H1 (cell line): Measurements from ENCODE around the gene UGT1A1. TPM values are rescaled to one million over a fixed set of nuclear protein-coding genes. Genes with fewer than 3 reads are reported as not detected.

ENCODE experiments used
- CHD1 ChIP-seq: IDR thresholded peaks from 2 replicates; pipeline ENCODE4 v1.6.1; 2012; ENCODE audit warnings: low read depth, low read length, improper control_type of control experiment
- EZH2 ChIP-seq: fragments of 200-600 bp; sonication (generic); IDR thresholded peaks from 2 replicates; pipeline ENCODE4 v1.7.1; 2012; ENCODE audit warnings: low read depth, mild to moderate bottlenecking, moderate library complexity, low read length, inconsistent platforms; ENCODE audit not compliant: severe bottlenecking
- JUND ChIP-seq: IDR thresholded peaks from 2 replicates; pipeline ENCODE4 v1.6.1; 2011; ENCODE audit warnings: mild to moderate bottlenecking, improper control_type of control experiment, low read length
- KDM4A ChIP-seq: IDR thresholded peaks from one replicate; pipeline ENCODE4 v1.7.1; 2012; ENCODE audit warnings: low read depth, mild to moderate bottlenecking, moderate library complexity, low read length, inconsistent platforms; ENCODE audit not compliant: severe bottlenecking
- PHF8 ChIP-seq: fragments of 200-600 bp; sonication (generic); conservative IDR thresholded peaks from 2 replicates; pipeline ENCODE4 v1.7.1; 2012; ENCODE audit warnings: low read depth, mild to moderate bottlenecking, inconsistent platforms, low read length, moderate library complexity
- RXRA ChIP-seq: IDR thresholded peaks from 2 replicates; pipeline ENCODE4 v1.6.1; 2011; ENCODE audit warnings: low read depth, mild to moderate bottlenecking, low read length, moderate library complexity; ENCODE audit not compliant: insufficient read depth
- SP4 ChIP-seq: IDR thresholded peaks from 2 replicates; pipeline ENCODE4 v1.6.1; 2012; ENCODE audit warnings: low read length, inconsistent platforms
- polyA plus RNA-seq, 7 experiments: library from polyadenylated mRNA; depleted of rRNA in 3 of 7; stranded (reverse) in 5 of 7; unstranded in 2 of 7; fragments of >200 nt in 5 of 7; fragments of 200-250 nt in 2 of 7; gene quantifications; 1 replicate in 5 of 7; 2 replicates in 1 of 7; 4 replicates in 1 of 7; pipeline versions ENCODE4 v1.2.1 to v1.2.3, GENCODE V29; 2011 to 2013; ENCODE audit warnings: missing spikeins in 2 of 7, mixed read lengths in 2 of 7
- total RNA-seq: library from RNA; stranded (reverse); fragmentation: NEBNext Ultra II Directional; extraction: Animal tissue kit (Norgen Biotek cat#: 25700); gene quantifications from 2 replicates; pipeline ENCODE4 v1.2.1, GENCODE V29; 2021
- TF ChIP-seq, protein P1 (sequence below): IDR thresholded peaks from 2 replicates; pipeline ENCODE4 v1.6.1; 2012; ENCODE audit warnings: low read length, inconsistent platforms

Gene UGT1A1
- total and polyA plus RNA-seq, 2 of the 8 experiments (the other 6 are each of a cell fraction or from before 2014, with no cell fraction given), result not detected

- TF ChIP-seq CHD1 (no peak), PHF8 (no peak), JUND (no peak), EZH2 (no peak), RXRA (no peak), SP4 (no peak), KDM4A (no peak)
- TF ChIP-seq, protein P1, sequence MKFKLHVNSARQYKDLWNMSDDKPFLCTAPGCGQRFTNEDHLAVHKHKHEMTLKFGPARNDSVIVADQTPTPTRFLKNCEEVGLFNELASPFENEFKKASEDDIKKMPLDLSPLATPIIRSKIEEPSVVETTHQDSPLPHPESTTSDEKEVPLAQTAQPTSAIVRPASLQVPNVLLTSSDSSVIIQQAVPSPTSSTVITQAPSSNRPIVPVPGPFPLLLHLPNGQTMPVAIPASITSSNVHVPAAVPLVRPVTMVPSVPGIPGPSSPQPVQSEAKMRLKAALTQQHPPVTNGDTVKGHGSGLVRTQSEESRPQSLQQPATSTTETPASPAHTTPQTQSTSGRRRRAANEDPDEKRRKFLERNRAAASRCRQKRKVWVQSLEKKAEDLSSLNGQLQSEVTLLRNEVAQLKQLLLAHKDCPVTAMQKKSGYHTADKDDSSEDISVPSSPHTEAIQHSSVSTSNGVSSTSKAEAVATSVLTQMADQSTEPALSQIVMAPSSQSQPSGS, result no peak
- TF ChIP-seq, all 59 proteins: peak for 0
Observed at GRCh38 chr2:233800208-233800607, 40.1 kb downstream of the UGT1A1 start (continued).
